ENCODE measurements around the gene GCM1. TPM values are rescaled to one million over a fixed set of nuclear protein-coding genes. Genes with fewer than 3 reads are reported as not detected.

The GCM1 gene
- total and polyA plus RNA-seq, 9 donors = 0.04 to 0.16 (median 0.04) TPM; not detected in 6

GRCh38 chr6:53133961-53134360 is 14.7 kb downstream of the GCM1 start:
- Histone ChIP-seq H3K27me3 (ENCODE audit: control insufficient read depth, insufficient read depth, low read length) (no peaks in the 10 kb centered on the region), H3K36me3 (ENCODE audit: control insufficient read depth, insufficient read depth, low read length) (no peaks in the 10 kb centered on the region), H3K4me1 (ENCODE audit: control insufficient read depth, insufficient read depth, low read length) (no peaks in the 10 kb centered on the region), H3K9me3 (replicated peaks; ENCODE audit: control insufficient read depth, low read depth, low read length) (no peaks in the 10 kb centered on the region), H3K27ac (ENCODE audit: low read length) (no peak overlapping the region), H3K4me3 (ENCODE audit: low read length) (no peak overlapping the region)
- 84% methylated on average over 8 of the region's 16 CpGs for WGBS (ENCODE audit: insufficient coverage)
- DNase-seq = no peak

- Histone ChIP-seq H3K4me1 (ENCODE audit: control insufficient read depth, insufficient read depth, low read length) (no peaks in the 10 kb centered on the region), H3K36me3 (ENCODE audit: control insufficient read depth, insufficient read depth, low read length) (no peaks in the 10 kb centered on the region), H3K9me3 (replicated peaks; ENCODE audit: control insufficient read depth, low read depth, low read length) (no peaks in the 10 kb centered on the region), H3K27ac (ENCODE audit: low read length) (no peak overlapping the region), H3K27me3 (ENCODE audit: control insufficient read depth, insufficient read depth, low read length) (no peaks in the 10 kb centered on the region), H3K4me3 (ENCODE audit: low read length) (no peak overlapping the region)
- 49% methylated on average over 4 of the region's 6 CpGs for WGBS (ENCODE audit: insufficient coverage)
- no peak for DNase-seq
These were observed 17.9 kb downstream of the GCM1 start for GRCh38 chr6:53130569-53131290.

GRCh38 chr6:53128842-53129241 is 19.8 kb downstream of the GCM1 start:
- no peaks in the 10 kb centered on the region for H3K36me3 ChIP-seq (ENCODE audit: control insufficient read depth, insufficient read depth, low read length)
- H3K4me1 ChIP-seq (ENCODE audit: control insufficient read depth, insufficient read depth, low read length) = no peaks in the 10 kb centered on the region
- H3K27ac ChIP-seq (ENCODE audit: low read length) = no peak overlapping the region
- DNase-seq = no peak
- H3K9me3 ChIP-seq (replicated peaks; ENCODE audit: control insufficient read depth, low read depth, low read length) = no peaks in the 10 kb centered on the region
- no peak overlapping the region for H3K4me3 ChIP-seq (ENCODE audit: low read length)
- 94% methylated on average over 2 of the region's 5 CpGs for WGBS (ENCODE audit: insufficient coverage)
- no peaks in the 10 kb centered on the region for H3K27me3 ChIP-seq (ENCODE audit: control insufficient read depth, insufficient read depth, low read length)

- H3K9me3 ChIP-seq (replicated peaks; ENCODE audit: control insufficient read depth, low read depth, low read length) = no peaks in the 10 kb centered on the region
- no peak overlapping the region for H3K27ac ChIP-seq (ENCODE audit: low read length)
- no peak for DNase-seq
- H3K4me3 ChIP-seq (ENCODE audit: low read length) = no peak overlapping the region
- WGBS (ENCODE audit: insufficient coverage) = 100% methylated on average over 1 of the region's 4 CpGs
- no peaks in the 10 kb centered on the region for H3K36me3 ChIP-seq (ENCODE audit: control insufficient read depth, insufficient read depth, low read length)
- no peaks in the 10 kb centered on the region for H3K27me3 ChIP-seq (ENCODE audit: control insufficient read depth, insufficient read depth, low read length)
- no peaks in the 10 kb centered on the region for H3K4me1 ChIP-seq (ENCODE audit: control insufficient read depth, insufficient read depth, low read length)
These were observed 23.4 kb downstream of the GCM1 start for GRCh38 chr6:53125276-53125675.

- no peaks in the 10 kb centered on the region for H3K27me3 ChIP-seq (ENCODE audit: control insufficient read depth, insufficient read depth, low read length)
- no peak for DNase-seq
- H3K4me3 ChIP-seq (ENCODE audit: low read length) = no peak overlapping the region
- no peaks in the 10 kb centered on the region for H3K9me3 ChIP-seq (replicated peaks; ENCODE audit: control insufficient read depth, low read depth, low read length)
- WGBS (ENCODE audit: insufficient coverage) = no CpG with 5 or more reads among the region's 10 CpGs
- no peak overlapping the region for H3K27ac ChIP-seq (ENCODE audit: low read length)
- no peaks in the 10 kb centered on the region for H3K36me3 ChIP-seq (ENCODE audit: control insufficient read depth, insufficient read depth, low read length)
- H3K4me1 ChIP-seq (ENCODE audit: control insufficient read depth, insufficient read depth, low read length) = peaks cover 3% of the 10 kb centered on the region
These were observed 24.4 kb downstream of the GCM1 start for GRCh38 chr6:53124131-53124800.

GRCh38 chr6:53119772-53120409 is 28.8 kb downstream of the GCM1 start:
- H3K27ac ChIP-seq (ENCODE audit: low read length) = peak overlapping the region; percentile 51
- peaks cover 3% of the 10 kb centered on the region for H3K4me1 ChIP-seq (ENCODE audit: control insufficient read depth, insufficient read depth, low read length)
- H3K9me3 ChIP-seq (replicated peaks; ENCODE audit: control insufficient read depth, low read depth, low read length) = no peaks in the 10 kb centered on the region
- WGBS (ENCODE audit: insufficient coverage) = no CpG with 5 or more reads among the region's 4 CpGs
- no peaks in the 10 kb centered on the region for H3K27me3 ChIP-seq (ENCODE audit: control insufficient read depth, insufficient read depth, low read length)
- peak; percentile 69 for DNase-seq
- no peak overlapping the region for H3K4me3 ChIP-seq (ENCODE audit: low read length)
- H3K36me3 ChIP-seq (ENCODE audit: control insufficient read depth, insufficient read depth, low read length) = no peaks in the 10 kb centered on the region

- Histone ChIP-seq H3K9me3 (replicated peaks; ENCODE audit: control insufficient read depth, low read depth, low read length) (no peaks in the 10 kb centered on the region), H3K4me3 (ENCODE audit: low read length) (no peak overlapping the region), H3K4me1 (ENCODE audit: control insufficient read depth, insufficient read depth, low read length) (peaks cover 3% of the 10 kb centered on the region), H3K27ac (ENCODE audit: low read length) (peak overlapping the region; percentile 51), H3K36me3 (ENCODE audit: control insufficient read depth, insufficient read depth, low read length) (no peaks in the 10 kb centered on the region), H3K27me3 (ENCODE audit: control insufficient read depth, insufficient read depth, low read length) (no peaks in the 10 kb centered on the region)
- 50% methylated on average over 1 of the region's 1 CpG for WGBS (ENCODE audit: insufficient coverage)
- peak; percentile 67 for DNase-seq
These were observed 29.3 kb downstream of the GCM1 start for GRCh38 chr6:53119349-53119748.

GRCh38 chr6:53115741-53116140 is 32.9 kb downstream of the GCM1 start:
- WGBS (ENCODE audit: insufficient coverage) = 71% methylated on average over 1 of the region's 2 CpGs

GRCh38 chr6:53115113-53115512 is 33.5 kb downstream of the GCM1 start:
- Histone ChIP-seq H3K9me3 (replicated peaks; ENCODE audit: control insufficient read depth, low read depth, low read length) (no peaks in the 10 kb centered on the region), H3K4me3 (ENCODE audit: low read length) (no peak overlapping the region), H3K27me3 (ENCODE audit: control insufficient read depth, insufficient read depth, low read length) (no peaks in the 10 kb centered on the region), H3K27ac (ENCODE audit: low read length) (no peak overlapping the region), H3K36me3 (ENCODE audit: control insufficient read depth, insufficient read depth, low read length) (no peaks in the 10 kb centered on the region), H3K4me1 (ENCODE audit: control insufficient read depth, insufficient read depth, low read length) (peaks cover 3% of the 10 kb centered on the region)
- no CpG with 5 or more reads among the region's 1 CpG for WGBS (ENCODE audit: insufficient coverage)
- DNase-seq = no peak

More at GRCh38 chr6:53115741-53116140, 32.9 kb downstream of the GCM1 start:
- Histone ChIP-seq H3K9me3 (replicated peaks; ENCODE audit: control insufficient read depth, low read depth, low read length) (no peaks in the 10 kb centered on the region), H3K27ac (ENCODE audit: low read length) (no peak overlapping the region), H3K4me1 (ENCODE audit: control insufficient read depth, insufficient read depth, low read length) (peaks cover 3% of the 10 kb centered on the region), H3K36me3 (ENCODE audit: control insufficient read depth, insufficient read depth, low read length) (no peaks in the 10 kb centered on the region), H3K4me3 (ENCODE audit: low read length) (no peak overlapping the region), H3K27me3 (ENCODE audit: control insufficient read depth, insufficient read depth, low read length) (no peaks in the 10 kb centered on the region)
- DNase-seq = no peak

- no peaks in the 10 kb centered on the region for H3K4me1 ChIP-seq (ENCODE audit: control insufficient read depth, insufficient read depth, low read length)
- no peak overlapping the region for H3K4me3 ChIP-seq (ENCODE audit: low read length)
- H3K27ac ChIP-seq (ENCODE audit: low read length) = no peak overlapping the region
- DNase-seq = no peak
- no peaks in the 10 kb centered on the region for H3K27me3 ChIP-seq (ENCODE audit: control insufficient read depth, insufficient read depth, low read length)
- H3K9me3 ChIP-seq (replicated peaks; ENCODE audit: control insufficient read depth, low read depth, low read length) = no peaks in the 10 kb centered on the region
- WGBS (ENCODE audit: insufficient coverage) = no CpG with 5 or more reads among the region's 4 CpGs
- no peaks in the 10 kb centered on the region for H3K36me3 ChIP-seq (ENCODE audit: control insufficient read depth, insufficient read depth, low read length)
These were observed 34.9 kb downstream of the GCM1 start for GRCh38 chr6:53113742-53114141.

All from muscle of leg (tissue), 11 donors.